Measurements from ENCODE around the gene PCTP. TPM values are rescaled to one million over a fixed set of nuclear protein-coding genes. Genes with fewer than 3 reads are reported as not detected.

The PCTP gene
- total RNA-seq, 1 experiment from 2014 or later: 17.1 TPM

GRCh38 chr17:55746466-55746865 is 4.4 kb upstream of the PCTP start:
- Histone ChIP-seq H3K18ac (ENCODE audit: insufficient read length, low read depth, low read length) (no peak overlapping the region), H2BK20ac (ENCODE audit: low read depth, low read length, poor library complexity, severe bottlenecking) (no peak overlapping the region), H4K20me1 (ENCODE audit: control insufficient read depth, insufficient read depth, insufficient read length) (no peaks in the 10 kb centered on the region), H2BK5ac (ENCODE audit: insufficient read length, low read length) (no peak overlapping the region), H4K5ac (ENCODE audit: insufficient read length, low read depth, low read length) (no peak overlapping the region), H2BK15ac (ENCODE audit: low read depth, low read length) (no peak overlapping the region), H3K9ac (ENCODE audit: extremely low read depth, insufficient read length, low read length) (no peak overlapping the region), H2BK12ac (ENCODE audit: insufficient read length, low read depth, low read length) (no peak overlapping the region), H3K23me2 (ENCODE audit: insufficient read length, low read depth, low read length, poor library complexity, severe bottlenecking) (peaks cover 3% of the 10 kb centered on the region), H3K27me3 (ENCODE audit: insufficient read depth, low read length) (no peaks in the 10 kb centered on the region), H3K79me1 (ENCODE audit: insufficient read depth, low read depth, low read length, poor library complexity, severe bottlenecking) (no peaks in the 10 kb centered on the region), H3T11ph (ENCODE audit: low read length) (no peak overlapping the region), H3K14ac (ENCODE audit: insufficient read depth, low read length) (no peak overlapping the region), H4K91ac (ENCODE audit: insufficient read length, low read depth, low read length) (no peak overlapping the region), H3K4me2 (ENCODE audit: insufficient read depth, insufficient read length, low read length) (no peak overlapping the region), H2BK120ac (ENCODE audit: low read depth, low read length, poor library complexity, severe bottlenecking) (no peak overlapping the region), H3K4ac (ENCODE audit: low read depth, low read length) (no peak overlapping the region), H3K9me3 (ENCODE audit: control insufficient read depth, low read depth, low read length) (no peaks in the 10 kb centered on the region), H3K27ac (ENCODE audit: insufficient read length, low read depth, low read length) (no peak overlapping the region), H2AFZ (ENCODE audit: low read length) (no peak overlapping the region), H3K79me2 (ENCODE audit: insufficient read depth, low read length) (no peaks in the 10 kb centered on the region), H3K56ac (ENCODE audit: insufficient read length, low read depth, low read length) (no peak overlapping the region), H2AK5ac (ENCODE audit: insufficient read length, low read length) (no peak overlapping the region), H4K8ac (replicated peaks; ENCODE audit: insufficient read length, low read depth, low read length) (no peak overlapping the region), H3K4me1 (ENCODE audit: insufficient read depth, low read length) (no peaks in the 10 kb centered on the region), H3K23ac (ENCODE audit: insufficient read length, low read depth, low read length) (no peak overlapping the region)
- no CpG with 5 or more reads among the region's 1 CpG for WGBS (ENCODE audit: extremely low coverage, insufficient read length, low lambda C conversion rate)
- no peak for DNase-seq
- Mint-ChIP-seq H3K27ac (no peak overlapping the region), H3K4me1 (peaks cover 8% of the 10 kb centered on the region in 2 experiments), H3K4me3 (no peak overlapping the region), H3K36me3 (ENCODE audit: insufficient read depth in 1 of 3, low read depth in 3 of 3) (no peaks in the 10 kb centered on the region), H3K9me3 (no peaks in the 10 kb centered on the region), H3K27me3 (ENCODE audit: low read depth) (no peaks in the 10 kb centered on the region)
- TF ChIP-seq CTCF (conservative IDR thresholded peaks at IDR 0.05): no peak
